HL-60/S4 treated with phorbol 12-myristate 13-acetate at 8.2 ng/mL for 4 days and 3 days (cell line): ENCODE measurements around the gene CROCC2.

ENCODE experiments used
- in situ Hi-C: fragments of 300-500 bp; cut with MboI; formaldehyde crosslinking; loops from 2 replicates; pipeline ENCODE4 v1.15.0; 2022; ENCODE audit warnings: low sequenced_read_pairs

CROCC2 gene

GRCh38 chr2:240875228-240876034, 30.7 kb upstream of the CROCC2 start:
- in situ Hi-C loops, result no loop called here

GRCh38 chr2:240876035-240876474, 30.1 kb upstream of the CROCC2 start:
- in situ Hi-C loops, result no loop called here

- in situ Hi-C loops, result no loop called here
Measured at GRCh38 chr2:240876475-240877251, 29.5 kb upstream of the CROCC2 start.

GRCh38 chr2:240877460-240878340, 28.4 kb upstream of the CROCC2 start:
- in situ Hi-C loops, result no loop called here

GRCh38 chr2:240878341-240878936, 27.7 kb upstream of the CROCC2 start:
- in situ Hi-C loops, result no loop called here

- in situ Hi-C loops, result no loop called here
Measured at GRCh38 chr2:240879105-240879504, 27.0 kb upstream of the CROCC2 start.

- in situ Hi-C loops, result no loop called here
Measured at GRCh38 chr2:240881913-240882312, 24.2 kb upstream of the CROCC2 start.

GRCh38 chr2:240884221-240884620, 21.9 kb upstream of the CROCC2 start:
- in situ Hi-C loops, result no loop called here

- in situ Hi-C loops, result no loop called here
Measured at GRCh38 chr2:240884745-240885144, 21.4 kb upstream of the CROCC2 start.

- in situ Hi-C loops, result no loop called here
Measured at GRCh38 chr2:240885566-240885965, 20.6 kb upstream of the CROCC2 start.

- in situ Hi-C loops, result no loop called here
Measured at GRCh38 chr2:240886023-240886565, 20.0 kb upstream of the CROCC2 start.

- in situ Hi-C loops, result no loop called here
Measured at GRCh38 chr2:240886678-240887609, 19.2 kb upstream of the CROCC2 start.

GRCh38 chr2:240887631-240888030, 18.5 kb upstream of the CROCC2 start:
- in situ Hi-C loops, result no loop called here

- in situ Hi-C loops, result no loop called here
Measured at GRCh38 chr2:240888130-240888889, 17.8 kb upstream of the CROCC2 start.

- in situ Hi-C loops, result no loop called here
Measured at GRCh38 chr2:240888890-240889573, 17.1 kb upstream of the CROCC2 start.

- in situ Hi-C loops, result no loop called here
Measured at GRCh38 chr2:240889601-240890560, 16.3 kb upstream of the CROCC2 start.

- in situ Hi-C loops, result no loop called here
Measured at GRCh38 chr2:240890691-240891090, 15.4 kb upstream of the CROCC2 start.
